HG03460 (cell line): ENCODE measurements around the gene CACNA1H.

Experiments used
- ATAC-seq: cut with Tn5 transposase; IDR thresholded peaks from one replicate; pipeline ENCODE4 v1.9.1; 2021; ENCODE audit not compliant: unreplicated experiment

Gene CACNA1H

GRCh38 chr16:1121601-1122397 lies 31.1 kb upstream of the CACNA1H start:
- no peak for ATAC-seq

- no peak for ATAC-seq
Measured at GRCh38 chr16:1122398-1122765, 30.5 kb upstream of the CACNA1H start.

- no peak for ATAC-seq
Measured at GRCh38 chr16:1123525-1124230, 29.2 kb upstream of the CACNA1H start.

DNA sequence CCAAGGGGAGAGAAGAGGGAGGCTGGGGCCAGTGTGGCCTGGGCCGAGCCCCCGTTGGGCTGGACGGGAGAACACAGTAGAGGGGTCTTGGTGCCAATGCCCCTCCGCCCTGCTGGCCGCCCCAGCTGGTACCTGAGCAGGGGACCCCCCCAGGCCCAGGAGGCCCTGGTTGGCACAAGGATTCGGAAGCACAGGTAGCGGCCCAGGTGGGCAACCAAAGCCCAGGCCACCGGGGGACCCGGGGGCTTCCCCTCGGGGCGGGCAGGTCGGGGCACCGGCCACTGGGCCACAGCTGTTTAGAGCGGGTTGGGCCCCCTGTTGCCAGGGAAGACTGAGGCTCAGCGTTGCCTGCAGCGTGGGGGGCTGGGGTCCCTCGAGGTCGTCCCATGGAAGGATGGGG lies 28.6 kb upstream of the CACNA1H start:
- ATAC-seq, result no peak

GRCh38 chr16:1124795-1125194 lies 28.1 kb upstream of the CACNA1H start:
- ATAC-seq, result no peak

- no peak for ATAC-seq
Measured at GRCh38 chr16:1125471-1125870, 27.4 kb upstream of the CACNA1H start.

- no peak for ATAC-seq
Measured at GRCh38 chr16:1126044-1126443, 26.9 kb upstream of the CACNA1H start.

DNA sequence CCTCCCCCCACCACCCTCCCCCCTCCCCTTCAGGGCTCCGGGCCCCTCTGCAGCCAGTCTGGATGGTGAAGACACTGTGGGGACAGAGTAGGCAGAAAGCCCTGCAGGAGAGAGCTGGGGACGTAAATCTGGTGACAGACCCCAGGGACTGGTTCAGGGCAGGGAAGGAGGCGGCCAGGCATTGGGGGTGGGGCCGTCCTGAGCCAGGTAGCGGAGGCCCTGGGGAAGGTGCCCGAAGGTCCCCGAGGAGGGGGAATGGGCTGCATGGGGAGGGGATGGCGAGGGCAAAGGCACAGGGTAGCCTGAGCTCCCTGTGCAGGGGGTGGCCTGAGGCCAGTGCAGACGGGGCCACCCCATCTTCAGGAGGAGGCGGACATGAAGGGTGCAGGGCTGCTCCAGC lies 26.3 kb upstream of the CACNA1H start:
- no peak for ATAC-seq

- ATAC-seq, result no peak
Measured at GRCh38 chr16:1127101-1127500, 25.8 kb upstream of the CACNA1H start.

GRCh38 chr16:1127971-1128715 lies 24.8 kb upstream of the CACNA1H start:
- ATAC-seq, result no peak

DNA sequence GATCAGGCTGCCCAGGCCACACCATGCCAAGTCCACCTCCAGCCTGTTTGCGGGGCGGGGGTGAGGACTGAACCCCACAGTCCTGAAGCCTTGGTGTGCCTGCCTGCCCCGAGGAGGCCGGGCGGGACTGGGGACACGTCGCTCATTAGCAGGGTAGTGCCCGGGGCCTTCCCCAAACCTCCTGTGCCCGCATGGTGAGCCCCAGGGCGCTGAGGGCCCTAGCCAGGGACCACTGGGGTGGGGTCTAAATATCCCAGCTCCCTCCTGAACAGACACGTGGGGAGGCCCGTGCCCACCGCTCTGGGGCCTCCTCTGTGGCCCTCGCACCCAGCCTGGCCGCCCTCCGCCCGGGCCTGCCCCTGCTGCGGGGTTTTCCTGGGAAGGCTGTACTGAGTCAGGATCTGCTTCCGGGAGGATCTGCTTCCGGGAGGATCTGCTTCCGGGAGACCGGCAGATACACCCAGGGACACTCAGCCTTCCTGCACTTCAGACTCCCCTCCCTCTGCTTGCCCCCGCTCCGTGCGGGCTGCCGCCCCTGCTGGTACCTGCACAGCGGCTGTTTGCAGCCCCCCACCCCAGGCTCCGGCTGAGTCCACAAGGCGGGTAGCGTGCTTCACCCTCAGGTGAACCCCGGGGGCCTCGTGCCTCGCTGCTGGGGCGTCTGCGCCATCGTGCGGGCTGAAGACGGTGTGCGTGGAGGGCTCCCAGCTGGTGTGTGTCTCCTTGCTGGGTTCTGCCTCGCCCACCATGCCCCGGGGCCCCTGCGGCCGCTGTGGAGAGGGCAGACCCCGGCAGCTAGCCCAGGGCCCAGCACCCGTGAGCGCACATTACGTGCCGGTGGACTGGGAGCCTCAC lies 23.6 kb upstream of the CACNA1H start:
- ATAC-seq, result no peak

DNA sequence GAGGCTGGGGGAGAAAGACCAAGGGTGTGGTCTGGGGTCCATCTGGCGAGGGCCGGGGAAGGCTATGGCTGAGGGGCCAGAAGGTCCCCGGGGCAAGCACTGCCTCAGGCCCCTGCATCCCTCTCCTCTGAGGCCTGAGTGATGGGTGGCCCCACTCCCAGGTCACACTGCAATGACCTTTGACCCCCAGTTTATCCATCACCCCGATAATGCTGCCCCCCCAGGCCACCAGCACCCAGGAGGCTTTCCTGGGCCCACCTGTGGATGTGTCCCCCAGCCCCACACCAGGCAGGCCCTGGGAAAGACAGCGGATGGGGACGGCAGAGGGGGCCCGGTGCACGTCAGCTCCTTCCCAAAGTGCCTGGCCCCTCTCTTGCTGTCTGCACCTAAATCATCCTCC lies 22.5 kb upstream of the CACNA1H start:
- no peak for ATAC-seq

DNA sequence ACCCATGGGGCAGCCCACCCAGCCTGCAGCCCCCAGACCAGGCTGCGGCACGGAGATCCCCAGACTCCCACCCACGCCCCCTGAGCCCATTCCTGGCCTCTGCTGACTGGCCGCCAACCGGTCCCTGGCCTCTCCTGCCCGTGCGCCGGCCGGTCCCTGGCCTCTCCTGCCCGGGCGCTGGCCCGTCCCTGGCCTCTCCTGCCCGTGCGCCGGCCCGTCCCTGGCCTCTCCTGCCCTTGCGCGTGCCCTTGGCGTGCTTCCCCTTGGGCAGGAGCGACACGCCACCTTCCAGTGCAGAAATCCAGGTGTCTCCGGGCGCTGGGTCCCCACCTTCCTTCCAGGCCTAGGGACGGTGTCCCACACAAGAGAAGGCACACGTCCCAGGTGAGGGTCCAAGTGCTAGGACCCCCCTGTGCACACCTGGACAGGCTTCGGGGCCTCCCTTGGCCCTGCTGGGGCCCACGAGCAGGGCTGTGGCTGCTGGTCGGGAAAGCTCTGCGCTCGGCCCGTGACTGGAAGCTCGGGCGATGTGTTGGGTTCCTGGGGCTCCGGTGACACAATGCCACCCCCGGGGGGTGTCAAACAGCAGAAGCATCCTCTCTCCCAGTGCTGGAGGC lies 21.4 kb upstream of the CACNA1H start:
- ATAC-seq, result no peak

- no peak for ATAC-seq
Measured at GRCh38 chr16:1132431-1132830, 20.5 kb upstream of the CACNA1H start.

GRCh38 chr16:1133271-1133670 lies 19.6 kb upstream of the CACNA1H start:
- ATAC-seq, result no peak

DNA sequence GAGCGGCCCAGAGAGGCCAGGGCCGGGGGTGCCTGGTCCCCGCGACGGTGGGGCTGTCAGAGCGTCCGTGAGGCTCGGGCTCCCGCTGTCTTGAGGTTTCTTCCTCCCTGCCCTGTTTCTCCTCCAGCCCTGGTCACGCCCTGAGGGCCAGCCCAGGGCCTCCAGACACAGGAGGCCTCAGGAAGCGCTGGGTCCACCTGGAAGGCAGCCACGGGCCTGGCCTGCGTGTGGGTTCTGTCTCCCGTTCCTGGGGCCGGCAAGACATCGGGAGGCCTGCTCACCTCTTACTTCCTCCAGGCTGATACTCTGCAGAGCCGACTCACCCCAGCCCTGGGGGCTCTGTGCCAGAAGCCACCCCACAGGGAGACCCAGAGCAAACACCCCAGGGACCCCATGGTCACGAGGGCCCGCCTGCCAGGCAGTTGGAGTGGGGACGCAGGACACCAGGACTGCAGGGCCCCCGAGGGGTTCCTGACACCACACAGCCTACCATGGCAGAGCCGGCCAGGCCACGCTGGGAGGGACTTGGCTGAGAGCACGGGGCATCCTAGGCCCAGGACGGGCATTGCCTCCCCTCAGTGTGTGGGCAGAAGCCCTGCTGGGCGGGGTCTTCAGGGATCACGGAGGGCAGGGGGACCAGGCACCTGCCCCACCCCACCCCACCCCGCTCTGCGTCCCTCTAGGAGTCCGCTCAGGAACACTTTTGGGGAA lies 18.9 kb upstream of the CACNA1H start:
- ATAC-seq, result no peak

DNA sequence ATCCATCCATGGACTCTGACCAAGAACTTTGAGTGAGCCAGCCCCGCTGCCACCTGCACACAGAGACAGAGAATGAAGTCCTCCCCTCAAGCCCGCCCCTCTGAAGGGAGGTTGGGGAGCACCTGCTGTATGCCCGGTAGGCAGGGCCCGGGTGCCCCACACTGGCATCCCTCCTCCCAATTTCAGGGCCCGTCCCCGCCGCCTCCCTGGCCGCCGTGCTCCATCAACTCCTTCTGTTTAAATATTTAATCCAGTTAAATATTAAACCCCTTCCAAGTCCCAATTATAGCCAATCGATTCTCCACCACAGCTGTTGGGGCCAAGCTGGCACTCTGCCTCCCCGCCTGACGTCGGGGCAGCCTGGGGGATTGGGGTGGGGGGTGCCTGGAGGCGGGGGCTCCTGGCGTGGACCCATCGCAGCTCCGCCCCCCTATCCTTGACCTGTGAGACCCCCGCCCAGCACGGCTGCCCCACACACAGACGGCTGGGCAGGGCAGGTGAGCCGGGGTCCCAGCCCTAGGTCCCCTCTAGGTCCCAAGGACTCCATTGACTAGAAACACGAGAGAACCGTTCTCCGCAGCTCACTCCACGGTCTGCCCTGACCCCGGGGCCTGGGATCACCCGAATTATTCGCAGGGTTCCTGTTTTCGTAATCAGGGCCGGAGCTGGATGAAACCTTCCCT lies 18.0 kb upstream of the CACNA1H start:
- ATAC-seq, result no peak

GRCh38 chr16:1135459-1135825 lies 17.5 kb upstream of the CACNA1H start:
- no peak for ATAC-seq

DNA sequence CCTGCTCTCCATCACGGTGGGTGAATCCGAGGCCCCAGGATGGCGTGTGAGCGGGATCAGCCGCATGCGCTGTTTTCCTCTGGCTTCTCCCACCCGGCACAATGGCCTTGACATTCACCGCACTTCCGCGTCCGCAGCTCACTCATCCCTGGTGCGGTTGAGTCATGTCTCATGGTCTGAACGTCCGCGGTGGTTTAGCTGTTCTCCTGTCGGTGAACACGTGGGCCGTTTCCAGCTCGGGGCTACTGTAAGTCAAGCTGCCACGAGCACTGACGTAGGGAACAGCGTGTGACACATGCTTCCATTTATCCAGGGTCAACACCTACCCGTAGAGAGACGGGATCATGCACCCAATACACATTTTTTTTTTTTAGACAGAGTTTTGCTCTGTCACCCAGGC lies 15.3 kb upstream of the CACNA1H start:
- no peak for ATAC-seq
